ENCODE measurements around the gene ANO7.

ANO7 gene

GRCh38 chr2:241157841-241158545, 30.5 kb upstream of the ANO7 start:
- no peak for TF ChIP-seq EZH2phosphoT487 (IDR thresholded peaks at IDR 0.05; ENCODE audit: low read depth)
- Histone ChIP-seq H2AFZ (ENCODE audit: low read depth, low read length) (no peak overlapping the region), H3K27me3 (ENCODE audit: low read depth, low read length) (no peaks in the 10 kb centered on the region), H3K4me2 (ENCODE audit: low read length) (no peak overlapping the region), H3K9ac (ENCODE audit: low read length) (no peak overlapping the region), H3K27ac (ENCODE audit: low read length) (no peak overlapping the region), H4K20me1 (ENCODE audit: insufficient read depth, low read length) (no peaks in the 10 kb centered on the region), H3K36me3 (replicated peaks; ENCODE audit: low read depth, low read length) (no peaks in the 10 kb centered on the region), H3K4me1 (ENCODE audit: low read length) (no peaks in the 10 kb centered on the region), H3K4me3 (ENCODE audit: low read length) (no peak overlapping the region), H3K79me2 (ENCODE audit: low read length) (peaks cover 4% of the 10 kb centered on the region), H3K9me3 (ENCODE audit: insufficient read depth, low read length) (no peaks in the 10 kb centered on the region)

GRCh38 chr2:241158546-241158900, 30.0 kb upstream of the ANO7 start:
- Histone ChIP-seq H3K79me2 (ENCODE audit: low read length) (no peaks in the 10 kb centered on the region), H3K27ac (ENCODE audit: low read length) (no peak overlapping the region), H3K36me3 (replicated peaks; ENCODE audit: low read depth, low read length) (no peaks in the 10 kb centered on the region), H3K4me1 (ENCODE audit: low read length) (no peaks in the 10 kb centered on the region), H3K4me2 (ENCODE audit: low read length) (no peak overlapping the region), H3K4me3 (ENCODE audit: low read length) (no peak overlapping the region), H3K9ac (ENCODE audit: low read length) (no peak overlapping the region), H3K27me3 (ENCODE audit: low read depth, low read length) (no peaks in the 10 kb centered on the region), H3K9me3 (ENCODE audit: insufficient read depth, low read length) (no peaks in the 10 kb centered on the region), H2AFZ (ENCODE audit: low read depth, low read length) (no peak overlapping the region), H4K20me1 (ENCODE audit: insufficient read depth, low read length) (no peaks in the 10 kb centered on the region)
- no peak for TF ChIP-seq EZH2phosphoT487 (IDR thresholded peaks at IDR 0.05; ENCODE audit: low read depth)

- H3K9ac ChIP-seq (ENCODE audit: low read length), result no peak overlapping the region
- H3K27me3 ChIP-seq (ENCODE audit: low read depth, low read length), result no peaks in the 10 kb centered on the region
- H3K79me2 ChIP-seq (ENCODE audit: low read length), result no peaks in the 10 kb centered on the region
- no peaks in the 10 kb centered on the region for H3K4me1 ChIP-seq (ENCODE audit: low read length)
- no peak overlapping the region for H3K4me2 ChIP-seq (ENCODE audit: low read length)
- no peaks in the 10 kb centered on the region for H4K20me1 ChIP-seq (ENCODE audit: insufficient read depth, low read length)
- TF ChIP-seq EZH2phosphoT487 (IDR thresholded peaks at IDR 0.05; ENCODE audit: low read depth) (no peak), CTCF (IDR thresholded peaks at IDR 0.05; ENCODE audit: low read depth, low read length) (no peak)
- H3K27ac ChIP-seq (ENCODE audit: low read length), result no peak overlapping the region
- no peaks in the 10 kb centered on the region for H3K9me3 ChIP-seq (ENCODE audit: insufficient read depth, low read length)
- H3K4me3 ChIP-seq (ENCODE audit: low read length), result no peak overlapping the region
- no peak overlapping the region for H2AFZ ChIP-seq (ENCODE audit: low read depth, low read length)
- H3K36me3 ChIP-seq (replicated peaks; ENCODE audit: low read depth, low read length), result peaks cover 1% of the 10 kb centered on the region
Observed at GRCh38 chr2:241159116-241159515, 29.4 kb upstream of the ANO7 start.

- Histone ChIP-seq H3K27ac (ENCODE audit: low read length) (no peak overlapping the region), H3K9me3 (ENCODE audit: insufficient read depth, low read length) (no peaks in the 10 kb centered on the region), H4K20me1 (ENCODE audit: insufficient read depth, low read length) (no peaks in the 10 kb centered on the region), H3K36me3 (replicated peaks; ENCODE audit: low read depth, low read length) (peaks cover 4% of the 10 kb centered on the region), H3K27me3 (ENCODE audit: low read depth, low read length) (no peaks in the 10 kb centered on the region), H3K9ac (ENCODE audit: low read length) (no peak overlapping the region), H3K4me3 (ENCODE audit: low read length) (no peak overlapping the region), H3K4me2 (ENCODE audit: low read length) (no peak overlapping the region), H2AFZ (ENCODE audit: low read depth, low read length) (no peak overlapping the region), H3K79me2 (ENCODE audit: low read length) (no peaks in the 10 kb centered on the region), H3K4me1 (ENCODE audit: low read length) (no peaks in the 10 kb centered on the region)
- no peak for TF ChIP-seq EZH2phosphoT487 (IDR thresholded peaks at IDR 0.05; ENCODE audit: low read depth)
- TF ChIP-seq CTCF (IDR thresholded peaks at IDR 0.05; ENCODE audit: low read depth, low read length), result no peak
Observed at GRCh38 chr2:241160318-241160717, 28.2 kb upstream of the ANO7 start.

GRCh38 chr2:241161646-241162281, 26.7 kb upstream of the ANO7 start:
- TF ChIP-seq EZH2phosphoT487 (IDR thresholded peaks at IDR 0.05; ENCODE audit: low read depth) (no peak), CTCF (IDR thresholded peaks at IDR 0.05; ENCODE audit: low read depth, low read length) (no peak)
- Histone ChIP-seq H3K4me1 (ENCODE audit: low read length) (no peaks in the 10 kb centered on the region), H3K4me2 (ENCODE audit: low read length) (no peak overlapping the region), H2AFZ (ENCODE audit: low read depth, low read length) (no peak overlapping the region), H3K27ac (ENCODE audit: low read length) (no peak overlapping the region), H3K4me3 (ENCODE audit: low read length) (no peak overlapping the region), H3K9me3 (ENCODE audit: insufficient read depth, low read length) (no peaks in the 10 kb centered on the region), H3K79me2 (ENCODE audit: low read length) (no peaks in the 10 kb centered on the region), H3K27me3 (ENCODE audit: low read depth, low read length) (no peaks in the 10 kb centered on the region), H3K9ac (ENCODE audit: low read length) (no peak overlapping the region), H4K20me1 (ENCODE audit: insufficient read depth, low read length) (no peaks in the 10 kb centered on the region), H3K36me3 (replicated peaks; ENCODE audit: low read depth, low read length) (peaks cover 4% of the 10 kb centered on the region)

Measured in OCI-LY3 (cell line).